Measurements from ENCODE around the gene C16orf54. TPM values are rescaled to one million over a fixed set of nuclear protein-coding genes. Genes with fewer than 3 reads are reported as not detected.
"Not testable (repeated sequence)": the region's sequence is repeated elsewhere in the genome, so short reads cannot be mapped to it uniquely, and the experiment has no call there.

Gene C16orf54
- total and polyA plus RNA-seq, 2 of the 4 experiments (the other 2 are of a cell fraction), result not detected

- no peak overlapping the region for H4K91ac ChIP-seq (ENCODE audit: insufficient read depth, low read depth, low read length)
- no peaks in the 10 kb centered on the region; the same call in 1 of the 2 replicates for H3K4me1 ChIP-seq (ENCODE audit: control insufficient read depth, insufficient read depth, low read length)
- H3K4ac ChIP-seq (ENCODE audit: low read depth, low read length), result no peak overlapping the region
- no peak overlapping the region for H3K27ac ChIP-seq (ENCODE audit: insufficient read depth, low read length)
- no TSS peak for BruUV-seq (replicated peaks)
- dilution Hi-C loops (cut with HindIII; ENCODE audit: low sequenced_read_pairs, unreplicated experiment) (no loop called here), intact Hi-C loops (cut with micrococcal nuclease) (no loop called here), in situ Hi-C loops (cut with MboI; ENCODE audit: low sequenced_read_pairs) (no loop called here)
- no peak overlapping the region for H3K23ac ChIP-seq (ENCODE audit: low read depth, low read length)
- H3K18ac ChIP-seq (ENCODE audit: low read depth, low read length), result no peak overlapping the region
- H3K9me3 ChIP-seq (ENCODE audit: control insufficient read depth, insufficient read depth, low read length), result no peaks in the 10 kb centered on the region
- no peak overlapping the region for H2BK20ac ChIP-seq (ENCODE audit: low read depth, low read length)
- no peak overlapping the region for H2BK5ac ChIP-seq (ENCODE audit: low read depth, low read length, poor library complexity, severe bottlenecking)
- no peaks in the 10 kb centered on the region for H3K9me1 ChIP-seq (ENCODE audit: insufficient read depth, low read length)
- no peak overlapping the region for H3K4me3 ChIP-seq (ENCODE audit: insufficient read depth, low read depth, low read length)
- H3K14ac ChIP-seq (replicated peaks; ENCODE audit: low read depth, low read length), result no peak overlapping the region
- H4K5ac ChIP-seq (ENCODE audit: low read depth, low read length), result no peak overlapping the region
- no peak overlapping the region for H4K8ac ChIP-seq (ENCODE audit: low read depth in 2 of 2, low read length in 2 of 2)
- H2AK5ac ChIP-seq (ENCODE audit: low read depth, low read length), result no peak overlapping the region
- no peak overlapping the region for H3K56ac ChIP-seq (ENCODE audit: extremely low read depth, insufficient read depth, low read length)
- H3K27me3 ChIP-seq (ENCODE audit: control insufficient read depth, insufficient read depth, low read length), result peaks cover 7% of the 10 kb centered on the region
- WGBS, 2 experiments (ENCODE audit: extremely low coverage in 2 of 2, insufficient read length in 1 of 2), result 100% methylated on average over 1 of the region's 6 CpGs; no CpG with 5 or more reads in 1 of the 2 experiments
- POLR2A ChIA-PET (ENCODE audit: unreplicated experiment), result no interaction called here
- no peak overlapping the region for H3K4me2 ChIP-seq (ENCODE audit: low read depth, low read length)
- H3K79me1 ChIP-seq (ENCODE audit: low read depth in 1 of 2, low read length in 2 of 2), result no peaks in the 10 kb centered on the region
- H4K20me1 ChIP-seq (ENCODE audit: insufficient read depth, low read length), result no peaks in the 10 kb centered on the region
- DNase-seq (no peak), ATAC-seq (ENCODE audit: low read depth) (no peak)
- H2BK120ac ChIP-seq (ENCODE audit: low read depth, low read length), result no peak overlapping the region
- no peak overlapping the region for H2BK15ac ChIP-seq (ENCODE audit: low read depth, low read length)
- TF ChIP-seq, protein P1, sequence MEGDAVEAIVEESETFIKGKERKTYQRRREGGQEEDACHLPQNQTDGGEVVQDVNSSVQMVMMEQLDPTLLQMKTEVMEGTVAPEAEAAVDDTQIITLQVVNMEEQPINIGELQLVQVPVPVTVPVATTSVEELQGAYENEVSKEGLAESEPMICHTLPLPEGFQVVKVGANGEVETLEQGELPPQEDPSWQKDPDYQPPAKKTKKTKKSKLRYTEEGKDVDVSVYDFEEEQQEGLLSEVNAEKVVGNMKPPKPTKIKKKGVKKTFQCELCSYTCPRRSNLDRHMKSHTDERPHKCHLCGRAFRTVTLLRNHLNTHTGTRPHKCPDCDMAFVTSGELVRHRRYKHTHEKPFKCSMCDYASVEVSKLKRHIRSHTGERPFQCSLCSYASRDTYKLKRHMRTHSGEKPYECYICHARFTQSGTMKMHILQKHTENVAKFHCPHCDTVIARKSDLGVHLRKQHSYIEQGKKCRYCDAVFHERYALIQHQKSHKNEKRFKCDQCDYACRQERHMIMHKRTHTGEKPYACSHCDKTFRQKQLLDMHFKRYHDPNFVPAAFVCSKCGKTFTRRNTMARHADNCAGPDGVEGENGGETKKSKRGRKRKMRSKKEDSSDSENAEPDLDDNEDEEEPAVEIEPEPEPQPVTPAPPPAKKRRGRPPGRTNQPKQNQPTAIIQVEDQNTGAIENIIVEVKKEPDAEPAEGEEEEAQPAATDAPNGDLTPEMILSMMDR (conservative IDR thresholded peaks at IDR 0.05; ENCODE audit: low read depth, low read length), result no peak
- TF ChIP-seq SMC3 (IDR thresholded peaks at IDR 0.05; ENCODE audit: low read depth, low read length) (no peak), MAFK (IDR thresholded peaks at IDR 0.05; ENCODE audit: low read depth, low read length) (no peak)
- TF ChIP-seq, protein P2, sequence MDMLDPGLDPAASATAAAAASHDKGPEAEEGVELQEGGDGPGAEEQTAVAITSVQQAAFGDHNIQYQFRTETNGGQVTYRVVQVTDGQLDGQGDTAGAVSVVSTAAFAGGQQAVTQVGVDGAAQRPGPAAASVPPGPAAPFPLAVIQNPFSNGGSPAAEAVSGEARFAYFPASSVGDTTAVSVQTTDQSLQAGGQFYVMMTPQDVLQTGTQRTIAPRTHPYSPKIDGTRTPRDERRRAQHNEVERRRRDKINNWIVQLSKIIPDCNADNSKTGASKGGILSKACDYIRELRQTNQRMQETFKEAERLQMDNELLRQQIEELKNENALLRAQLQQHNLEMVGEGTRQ (IDR thresholded peaks at IDR 0.05; ENCODE audit: low read depth, low read length), result no peak
- H3K36me3 ChIP-seq (ENCODE audit: control insufficient read depth, insufficient read depth, low read length), result no peaks in the 10 kb centered on the region
- no peak overlapping the region for H2AK9ac ChIP-seq (replicated peaks; ENCODE audit: low read depth, low read length, poor library complexity)
- CTCF ChIA-PET, result interaction anchor here (0.6 to 0.7 kb wide), 2 partner anchors 76 to 101 kb away, joined by 3 to 6 read pairs; partner anchors contain the start of gene CDIPT
- no peak overlapping the region for H2AFZ ChIP-seq (replicated peaks; ENCODE audit: low read length, poor library complexity)
- H3K9ac ChIP-seq (ENCODE audit: low read depth, low read length), result no peak overlapping the region
Observed at GRCh38 chr16:29761882-29762281, 16.1 kb upstream of the C16orf54 start.

GRCh38 chr16:29761280-29761651 is 15.5 kb upstream of the C16orf54 start:
- POLR2A ChIA-PET (ENCODE audit: unreplicated experiment); H4K5ac ChIP-seq (ENCODE audit: low read depth, low read length); H3K14ac ChIP-seq (replicated peaks; ENCODE audit: low read depth, low read length); in situ Hi-C loops (cut with MboI; ENCODE audit: low sequenced_read_pairs); H2BK120ac ChIP-seq (ENCODE audit: low read depth, low read length); H3K27ac ChIP-seq (ENCODE audit: insufficient read depth, low read length); CTCF ChIA-PET; DNase-seq; H2BK20ac ChIP-seq (ENCODE audit: low read depth, low read length); H3K79me1 ChIP-seq (ENCODE audit: low read depth in 1 of 2, low read length in 2 of 2); dilution Hi-C loops (cut with HindIII; ENCODE audit: low sequenced_read_pairs, unreplicated experiment); H4K8ac ChIP-seq (ENCODE audit: low read depth in 2 of 2, low read length in 2 of 2); H3K56ac ChIP-seq (ENCODE audit: extremely low read depth, insufficient read depth, low read length); H3K4me3 ChIP-seq (ENCODE audit: insufficient read depth, low read depth, low read length); H4K20me1 ChIP-seq (ENCODE audit: insufficient read depth, low read length); H2BK15ac ChIP-seq (ENCODE audit: low read depth, low read length); H3K27me3 ChIP-seq (ENCODE audit: control insufficient read depth, insufficient read depth, low read length); H2AFZ ChIP-seq (replicated peaks; ENCODE audit: low read length, poor library complexity); H3K4me1 ChIP-seq (ENCODE audit: control insufficient read depth, insufficient read depth, low read length); H2AK5ac ChIP-seq (ENCODE audit: low read depth, low read length); ATAC-seq (ENCODE audit: low read depth); H2AK9ac ChIP-seq (replicated peaks; ENCODE audit: low read depth, low read length, poor library complexity); H4K91ac ChIP-seq (ENCODE audit: insufficient read depth, low read depth, low read length); H3K23ac ChIP-seq (ENCODE audit: low read depth, low read length); H3K9me1 ChIP-seq (ENCODE audit: insufficient read depth, low read length); H2BK5ac ChIP-seq (ENCODE audit: low read depth, low read length, poor library complexity, severe bottlenecking); intact Hi-C loops (cut with micrococcal nuclease); H3K9me3 ChIP-seq (ENCODE audit: control insufficient read depth, insufficient read depth, low read length); H3K18ac ChIP-seq (ENCODE audit: low read depth, low read length); H3K9ac ChIP-seq (ENCODE audit: low read depth, low read length); H3K4me2 ChIP-seq (ENCODE audit: low read depth, low read length); BruUV-seq (replicated peaks); H3K36me3 ChIP-seq (ENCODE audit: control insufficient read depth, insufficient read depth, low read length); H3K4ac ChIP-seq (ENCODE audit: low read depth, low read length): not testable (repeated sequence)
- WGBS, 2 experiments (ENCODE audit: extremely low coverage in 2 of 2, insufficient read length in 1 of 2), result 60% methylated on average over 1 of the region's 8 CpGs; no CpG with 5 or more reads in 1 of the 2 experiments

All from IMR-90 (cell line).